Peyer's patch (tissue), 4 donors: ENCODE results near the gene TMEM132D.

Experiments
- CTCF ChIP-seq, 6 experiments: fragments of 450-650 bp in 4 of 6; fragments of 200-600 bp in 2 of 6; sonication (generic) in 1 of 6; IDR thresholded peaks; one replicate each; pipeline ENCODE4 v1.5.1; 2017 to 2019; ENCODE audit warnings: antibody characterized with exemption in 6 of 6, mild to moderate bottlenecking in 3 of 6, moderate library complexity in 1 of 6
- POLR2A ChIP-seq, 2 donors: fragments of 450-650 bp; IDR thresholded peaks; one replicate each; pipeline ENCODE4 v1.5.1; 2017; ENCODE audit warnings: antibody characterized with exemption in 2 of 2, mild to moderate bottlenecking in 2 of 2, moderate library complexity in 2 of 2

GRCh38 chr12:129844662-129845220 is 59.1 kb downstream of the TMEM132D start:
- TF ChIP-seq POLR2A (IDR thresholded peaks at IDR 0.05) (no peak), CTCF (IDR thresholded peaks at IDR 0.05) (no peak)
